Osteocyte (in vitro differentiated cells): Measurements from ENCODE around the gene RABGGTB. TPM values are rescaled to one million over a fixed set of nuclear protein-coding genes. Genes with fewer than 3 reads are reported as not detected.
"Not testable (repeated sequence)": the region's sequence is repeated elsewhere in the genome, so short reads cannot be mapped to it uniquely, and the experiment has no call there.

Experiments
- DNase-seq: peaks from one replicate; pipeline ENCODE4 v3.0.0; 2021; ENCODE audit warnings: mixed read lengths; ENCODE audit not compliant: unreplicated experiment; ENCODE audit errors: extremely low spot score
- H3K27ac Mint-ChIP-seq: one replicate; pipeline ENCODE4 v1.8.0; 2021; ENCODE audit warnings: mild to moderate bottlenecking, mixed read lengths; ENCODE audit not compliant: unreplicated experiment
- H3K27me3 Mint-ChIP-seq: one replicate; pipeline ENCODE4 v1.8.0; 2021; ENCODE audit warnings: mixed read lengths; ENCODE audit not compliant: unreplicated experiment
- H3K36me3 Mint-ChIP-seq: one replicate; pipeline ENCODE4 v1.8.0; 2021; ENCODE audit warnings: mixed read lengths; ENCODE audit not compliant: unreplicated experiment
- H3K4me1 Mint-ChIP-seq: one replicate; pipeline ENCODE4 v1.8.0; 2021; ENCODE audit warnings: mixed read lengths; ENCODE audit not compliant: unreplicated experiment
- H3K4me3 Mint-ChIP-seq: one replicate; pipeline ENCODE4 v1.8.0; 2021; ENCODE audit warnings: mild to moderate bottlenecking, moderate library complexity, mixed read lengths; ENCODE audit not compliant: unreplicated experiment
- H3K9me3 Mint-ChIP-seq: one replicate; pipeline ENCODE4 v1.8.0; 2021; ENCODE audit warnings: mixed read lengths; ENCODE audit not compliant: unreplicated experiment
- CTCF ChIP-seq: fragments of 200-600 bp; sonication (generic); IDR thresholded peaks from 2 replicates; pipeline ENCODE4 v1.5.0; 2021; ENCODE audit warnings: antibody characterized with exemption, mild to moderate bottlenecking, moderate library complexity
- total RNA-seq: library from RNA; stranded (reverse); gene quantifications from 2 replicates; pipeline ENCODE4 v1.2.1, GENCODE V29; 2021

RABGGTB gene
- total RNA-seq, 1 donor from 2014 or later: 62.5 TPM

- no peak for DNase-seq
- Mint-ChIP-seq H3K36me3 (no peaks in the 10 kb centered on the region), H3K9me3 (no peaks in the 10 kb centered on the region), H3K27me3 (no peaks in the 10 kb centered on the region), H3K4me1 (no peaks in the 10 kb centered on the region), H3K4me3 (no peak overlapping the region), H3K27ac (no peak overlapping the region)
- TF ChIP-seq CTCF: no peak
These were observed 26.0 kb downstream of the RABGGTB start for GRCh38 chr1:75812065-75812464.

GRCh38 chr1:75823596-75823995, 37.5 kb downstream of the RABGGTB start:
- H3K4me1 Mint-ChIP-seq, H3K4me3 Mint-ChIP-seq, H3K9me3 Mint-ChIP-seq, H3K36me3 Mint-ChIP-seq, DNase-seq, H3K27me3 Mint-ChIP-seq, H3K27ac Mint-ChIP-seq: not testable (repeated sequence)

- TF ChIP-seq CTCF: no peak
- H3K27ac Mint-ChIP-seq: no peak overlapping the region
- no peak overlapping the region for H3K4me3 Mint-ChIP-seq
- no peaks in the 10 kb centered on the region for H3K4me1 Mint-ChIP-seq
- peaks cover 3% of the 10 kb centered on the region for H3K36me3 Mint-ChIP-seq
- no peak for DNase-seq
- peaks cover 13% of the 10 kb centered on the region for H3K9me3 Mint-ChIP-seq
- H3K27me3 Mint-ChIP-seq: no peaks in the 10 kb centered on the region
These were observed 50.6 kb downstream of the RABGGTB start for GRCh38 chr1:75836528-75837100.

GRCh38 chr1:75838079-75838478, 52.0 kb downstream of the RABGGTB start:
- H3K27ac Mint-ChIP-seq: no peak overlapping the region
- H3K36me3 Mint-ChIP-seq: peaks cover 3% of the 10 kb centered on the region
- peaks cover 6% of the 10 kb centered on the region for H3K9me3 Mint-ChIP-seq
- no peaks in the 10 kb centered on the region for H3K27me3 Mint-ChIP-seq
- no peak for TF ChIP-seq CTCF
- H3K4me1 Mint-ChIP-seq: no peaks in the 10 kb centered on the region
- DNase-seq: no peak
- H3K4me3 Mint-ChIP-seq: no peak overlapping the region

GRCh38 chr1:75841421-75841820, 55.4 kb downstream of the RABGGTB start:
- Mint-ChIP-seq H3K9me3 (no peaks in the 10 kb centered on the region), H3K4me1 (no peaks in the 10 kb centered on the region), H3K36me3 (peaks cover 3% of the 10 kb centered on the region), H3K4me3 (no peak overlapping the region), H3K27me3 (no peaks in the 10 kb centered on the region), H3K27ac (no peak overlapping the region)
- DNase-seq: no peak
- no peak for TF ChIP-seq CTCF

Other genes with a start within 250 kb of the RABGGTB start
- 0.21 and 0.44 TPM in 2 replicates for gene SLC44A5, start 175.1 kb upstream of the RABGGTB start, total RNA-seq
- 36.2 and 37.1 TPM in 2 replicates for gene ACADM, start 61.5 kb upstream of the RABGGTB start, total RNA-seq
- gene MSH4, start 10.6 kb downstream of the RABGGTB start, total RNA-seq: 0.62 and 0.68 TPM in 2 replicates
- gene ASB17, start 146.1 kb downstream of the RABGGTB start, total RNA-seq: not detected in 2 replicates